Fibroblast of lung (primary cell): ENCODE data around the gene SMARCC1. TPM values are rescaled to one million over a fixed set of nuclear protein-coding genes. Genes with fewer than 3 reads are reported as not detected.

ENCODE experiments used
- DNase-seq, 2 donors: peaks; one replicate each; pipeline versions ENCODE4 v3.0.0 to v3.0.0-alpha.2; 2010; ENCODE audit warnings: low read depth in 2 of 2
- H2AFZ ChIP-seq: 2 replicates; pipeline ENCODE4 v1.5.1; 2012; ENCODE audit warnings: low read length, control low read depth, inconsistent platforms
- H3K27ac ChIP-seq: 2 replicates; pipeline ENCODE4 v1.5.1; 2011; ENCODE audit warnings: low read length, control low read depth; ENCODE audit not compliant: insufficient read depth
- H3K27me3 ChIP-seq: 2 replicates; pipeline ENCODE4 v1.5.1; 2011; ENCODE audit warnings: mild to moderate bottlenecking, low read length; ENCODE audit not compliant: control insufficient read depth, insufficient read depth
- H3K36me3 ChIP-seq: 2 replicates; pipeline ENCODE4 v1.5.1; 2011; ENCODE audit warnings: low read length; ENCODE audit not compliant: control insufficient read depth, insufficient read depth
- H3K4me1 ChIP-seq: 2 replicates; pipeline ENCODE4 v1.5.1; 2011; ENCODE audit warnings: low read length; ENCODE audit not compliant: control insufficient read depth, insufficient read depth; ENCODE audit errors: extremely low read depth
- H3K4me2 ChIP-seq: 2 replicates; pipeline ENCODE4 v1.5.1; 2011; ENCODE audit warnings: low read length, control low read depth; ENCODE audit not compliant: insufficient read depth; ENCODE audit errors: extremely low read depth
- H3K4me3 ChIP-seq, 4 experiments: fragments of 200-600 bp in 1 of 4; sonication (generic) in 1 of 4; replicated peaks in 1 of 4; 2 replicates each; pipeline ENCODE4 v1.5.1; 2011 to 2016; ENCODE audit warnings: low read length in 4 of 4, low read depth in 3 of 4, mild to moderate bottlenecking in 3 of 4, control low read depth in 2 of 4, inconsistent platforms in 1 of 4, mixed read lengths in 1 of 4; ENCODE audit not compliant: insufficient read depth in 1 of 4; ENCODE audit errors: control extremely low read depth in 1 of 4
- H3K79me2 ChIP-seq: 2 replicates; pipeline ENCODE4 v1.5.1; 2012; ENCODE audit warnings: mild to moderate bottlenecking, low read length, inconsistent platforms; ENCODE audit not compliant: control insufficient read depth, insufficient read depth
- H3K9ac ChIP-seq: 2 replicates; pipeline ENCODE4 v1.5.1; 2011; ENCODE audit warnings: mild to moderate bottlenecking, low read length, control low read depth; ENCODE audit not compliant: insufficient read depth
- H3K9me3 ChIP-seq: 2 replicates; pipeline ENCODE4 v1.5.1; 2012; ENCODE audit warnings: low read depth, low read length; ENCODE audit not compliant: control insufficient read depth, insufficient read depth
- H4K20me1 ChIP-seq: 2 replicates; pipeline ENCODE4 v1.5.1; 2011; ENCODE audit warnings: low read length; ENCODE audit not compliant: control insufficient read depth, insufficient read depth; ENCODE audit errors: extremely low read depth
- EZH2 ChIP-seq: IDR thresholded peaks from 2 replicates; pipeline ENCODE4 v1.5.1; 2012; ENCODE audit warnings: low read length, control low read depth, mild to moderate bottlenecking; ENCODE audit errors: missing control alignments
- polyA plus RNA-seq, 2 donors: library from polyadenylated mRNA; depleted of rRNA in 1 of 2; stranded (reverse) in 1 of 2; unstranded in 1 of 2; fragments of >200 nt; gene quantifications; 2 replicates each; pipeline ENCODE4 v1.2.1, GENCODE V29; 2011 to 2012; ENCODE audit warnings: missing spikeins in 1 of 2
- total RNA-seq: library from RNA; depleted of rRNA; stranded (reverse); fragments of >200 nt; gene quantifications from 2 replicates; pipeline ENCODE4 v1.2.1, GENCODE V29; 2014
- TF ChIP-seq, protein P1 (sequence below), 2 donors: IDR thresholded peaks in 1 of 2; conservative IDR thresholded peaks in 1 of 2; 1 replicate in 1 of 2; 2 replicates in 1 of 2; pipeline ENCODE4 v1.5.1; 2011 to 2012; ENCODE audit warnings: low read length in 2 of 2, control low read depth in 1 of 2, inconsistent platforms in 1 of 2, low read depth in 1 of 2, mild to moderate bottlenecking in 1 of 2

The SMARCC1 gene
- total and polyA plus RNA-seq, 2 donors (not counting 1 experiment from before 2014, with no cell fraction given), result 23.1 to 23.6 TPM

DNA sequence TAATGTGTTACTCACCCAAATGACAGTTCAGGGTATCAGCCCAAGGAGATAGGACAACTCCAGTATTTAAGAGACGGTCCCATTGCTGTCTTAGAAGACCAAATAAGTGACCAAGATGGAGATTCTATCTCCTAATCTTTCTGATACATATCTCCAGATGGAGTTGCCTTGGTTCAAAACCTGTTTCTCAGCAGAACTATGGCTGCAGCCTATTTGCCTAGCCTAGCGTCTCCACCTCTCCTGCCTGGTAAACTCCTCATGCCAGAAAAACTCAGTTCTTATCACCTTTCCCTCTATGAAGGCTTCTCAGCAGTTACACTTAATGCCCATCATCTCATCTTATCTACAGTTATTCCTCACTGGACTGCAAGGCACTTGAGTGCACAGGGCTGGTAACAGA, 201.8 kb downstream of the SMARCC1 start:
- no peak overlapping the region for H3K9ac ChIP-seq
- H3K27ac ChIP-seq, result no peak overlapping the region
- H3K4me2 ChIP-seq, result no peak overlapping the region
- TF ChIP-seq EZH2, result no peak
- TF ChIP-seq, protein P1, sequence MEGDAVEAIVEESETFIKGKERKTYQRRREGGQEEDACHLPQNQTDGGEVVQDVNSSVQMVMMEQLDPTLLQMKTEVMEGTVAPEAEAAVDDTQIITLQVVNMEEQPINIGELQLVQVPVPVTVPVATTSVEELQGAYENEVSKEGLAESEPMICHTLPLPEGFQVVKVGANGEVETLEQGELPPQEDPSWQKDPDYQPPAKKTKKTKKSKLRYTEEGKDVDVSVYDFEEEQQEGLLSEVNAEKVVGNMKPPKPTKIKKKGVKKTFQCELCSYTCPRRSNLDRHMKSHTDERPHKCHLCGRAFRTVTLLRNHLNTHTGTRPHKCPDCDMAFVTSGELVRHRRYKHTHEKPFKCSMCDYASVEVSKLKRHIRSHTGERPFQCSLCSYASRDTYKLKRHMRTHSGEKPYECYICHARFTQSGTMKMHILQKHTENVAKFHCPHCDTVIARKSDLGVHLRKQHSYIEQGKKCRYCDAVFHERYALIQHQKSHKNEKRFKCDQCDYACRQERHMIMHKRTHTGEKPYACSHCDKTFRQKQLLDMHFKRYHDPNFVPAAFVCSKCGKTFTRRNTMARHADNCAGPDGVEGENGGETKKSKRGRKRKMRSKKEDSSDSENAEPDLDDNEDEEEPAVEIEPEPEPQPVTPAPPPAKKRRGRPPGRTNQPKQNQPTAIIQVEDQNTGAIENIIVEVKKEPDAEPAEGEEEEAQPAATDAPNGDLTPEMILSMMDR (conservative IDR thresholded peaks at IDR 0.05 in 1 of 2, IDR thresholded peaks at IDR 0.05 in 1 of 2; ENCODE audit: low read depth in 1 of 2, low read length in 2 of 2), result no peak
- DNase-seq, result no peak
- no peaks in the 10 kb centered on the region for H3K36me3 ChIP-seq
- peaks cover 12% of the 10 kb centered on the region for H3K27me3 ChIP-seq
- no peak overlapping the region for H3K4me3 ChIP-seq
- no peaks in the 10 kb centered on the region for H4K20me1 ChIP-seq
- no peak overlapping the region for H2AFZ ChIP-seq
- H3K9me3 ChIP-seq, result no peaks in the 10 kb centered on the region
- no peaks in the 10 kb centered on the region for H3K79me2 ChIP-seq
- H3K4me1 ChIP-seq, result no peaks in the 10 kb centered on the region

DNA sequence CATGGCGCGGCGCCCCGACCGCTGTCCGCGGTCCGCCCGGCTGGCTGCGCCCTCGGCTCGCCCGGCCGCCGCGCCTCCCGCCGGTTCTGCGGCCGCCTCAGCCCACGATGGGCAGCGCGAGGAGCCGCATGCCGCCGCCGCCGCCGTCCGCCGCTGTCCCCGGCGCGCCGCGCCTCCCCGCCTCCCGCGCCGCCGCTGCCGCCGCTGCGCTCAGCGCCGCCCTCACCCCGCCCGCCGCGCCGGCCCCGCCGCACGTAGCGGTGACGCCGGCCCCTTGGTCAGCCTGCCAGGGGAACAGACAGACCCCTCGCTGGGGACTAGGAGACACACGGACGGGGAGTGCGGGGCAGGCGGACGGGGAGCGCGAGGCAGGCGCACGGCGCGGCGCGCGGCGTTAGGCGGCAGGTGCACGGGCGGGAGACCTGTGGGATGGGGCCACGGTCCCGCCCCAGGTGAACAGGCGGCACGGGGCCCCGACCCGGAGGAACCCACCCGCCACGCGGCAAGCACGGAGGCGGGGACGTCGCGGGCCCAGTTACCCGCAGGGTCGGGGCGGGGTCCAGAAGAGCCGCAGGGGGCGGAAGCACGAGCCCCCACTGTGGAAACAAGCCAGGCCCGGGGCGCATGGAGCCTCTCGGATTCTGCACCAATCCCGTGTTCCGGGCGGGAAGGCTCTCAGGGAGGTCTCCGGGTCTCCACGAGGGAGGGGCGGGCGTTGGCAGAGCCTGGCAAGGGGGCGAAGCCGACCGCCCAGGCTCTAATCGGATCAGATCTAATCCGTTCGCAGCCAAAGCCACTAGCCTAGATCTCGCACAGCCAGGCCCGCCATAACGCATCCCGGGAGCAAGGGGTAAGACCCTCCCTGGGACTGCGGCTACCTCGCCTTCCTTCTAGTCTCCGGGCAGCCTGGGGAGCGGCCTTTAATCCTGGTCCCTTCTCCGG, 202.7 kb downstream of the SMARCC1 start, which contains the start of gene CSPG5:
CSPG5 (minus strand) TSS at position 175 of the 942 bp plus-strand sequence; CDS start at position 3, 172 bp downstream.
- Histone ChIP-seq H3K4me1 (no peaks in the 10 kb centered on the region), H3K9me3 (no peaks in the 10 kb centered on the region), H3K9ac (no peak within 1 kb of the TSS), H3K4me3 (peak within 1 kb of the TSS in 3 of 4 experiments; percentile 15 to 56 (median 47)), H2AFZ (peak within 1 kb of the TSS; percentile 46), H3K79me2 (no peaks in the 10 kb centered on the region), H4K20me1 (no peaks in the 10 kb centered on the region), H3K27ac (no peak within 1 kb of the TSS), H3K4me2 (peak within 1 kb of the TSS; percentile 71), H3K27me3 (peaks cover 12% of the 10 kb centered on the region), H3K36me3 (no peaks in the 10 kb centered on the region)
- DNase-seq, result no peak
- TF ChIP-seq, protein P1 (conservative IDR thresholded peaks at IDR 0.05 in 1 of 2, IDR thresholded peaks at IDR 0.05 in 1 of 2; ENCODE audit: low read depth in 1 of 2, low read length in 2 of 2), result no peak
- TF ChIP-seq EZH2, result peak; percentile 84

DNA sequence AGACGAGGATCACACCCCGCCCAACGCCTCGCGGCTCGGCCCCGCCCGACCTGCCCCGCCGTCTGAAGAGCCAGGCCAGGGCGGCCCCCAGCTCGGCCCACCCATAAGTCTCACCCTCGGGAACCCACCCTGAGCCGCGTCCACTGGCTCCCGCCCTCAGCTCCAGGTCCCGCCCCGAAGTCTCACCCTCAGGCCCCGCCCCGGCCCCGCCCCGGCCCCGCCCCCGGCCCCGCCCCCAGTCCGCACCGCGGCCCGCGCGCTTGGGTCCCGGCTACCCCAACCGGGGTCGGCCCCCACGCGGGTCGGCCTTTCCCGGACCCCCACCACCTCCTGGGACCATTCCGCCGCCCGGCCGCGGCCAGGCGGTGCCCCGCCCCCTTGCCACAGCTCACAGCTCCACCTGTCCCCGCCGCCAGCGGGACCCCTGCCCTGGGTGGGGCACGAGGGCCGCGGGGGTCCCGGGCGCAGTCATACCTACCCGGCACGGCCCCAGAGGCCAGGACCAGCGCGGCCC, 203.5 kb downstream of the SMARCC1 start:
- peak overlapping the region; percentile 68 for H3K4me2 ChIP-seq
- no peak for TF ChIP-seq EZH2
- TF ChIP-seq, protein P1 (conservative IDR thresholded peaks at IDR 0.05 in 1 of 2, IDR thresholded peaks at IDR 0.05 in 1 of 2; ENCODE audit: low read depth in 1 of 2, low read length in 2 of 2), result no peak
- H3K4me3 ChIP-seq, result peak overlapping the region in 3 of 4 experiments; percentile 15 to 56 (median 47)
- H3K4me1 ChIP-seq, result no peaks in the 10 kb centered on the region
- no peak overlapping the region for H3K9ac ChIP-seq
- H2AFZ ChIP-seq, result no peak overlapping the region
- H3K36me3 ChIP-seq, result no peaks in the 10 kb centered on the region
- no peaks in the 10 kb centered on the region for H4K20me1 ChIP-seq
- H3K27ac ChIP-seq, result no peak overlapping the region
- DNase-seq, result no peak
- H3K9me3 ChIP-seq, result no peaks in the 10 kb centered on the region
- H3K27me3 ChIP-seq, result peaks cover 14% of the 10 kb centered on the region
- no peaks in the 10 kb centered on the region for H3K79me2 ChIP-seq
